NCI-H460 (cell line): ENCODE results near the gene C1orf74. TPM values are rescaled to one million over a fixed set of nuclear protein-coding genes. Genes with fewer than 3 reads are reported as not detected.
A peak's percentile ranks its signal among the peaks of the same experiment; 100 is the strongest.

Experiments
- DNase-seq: peaks from one replicate; pipeline ENCODE4 v3.0.0-alpha.2; 2016; ENCODE audit warnings: low read depth; ENCODE audit errors: extremely low read depth
- total RNA-seq: library from RNA; depleted of rRNA; stranded (reverse); fragments of >200 nt; shearing (Covaris generic); gene quantifications from 2 replicates; pipeline ENCODE4 v1.2.3, GENCODE V29; 2014; rRNA removed

C1orf74 gene
- total RNA-seq, 1 experiment from 2014 or later, result 5.4 TPM

DNA sequence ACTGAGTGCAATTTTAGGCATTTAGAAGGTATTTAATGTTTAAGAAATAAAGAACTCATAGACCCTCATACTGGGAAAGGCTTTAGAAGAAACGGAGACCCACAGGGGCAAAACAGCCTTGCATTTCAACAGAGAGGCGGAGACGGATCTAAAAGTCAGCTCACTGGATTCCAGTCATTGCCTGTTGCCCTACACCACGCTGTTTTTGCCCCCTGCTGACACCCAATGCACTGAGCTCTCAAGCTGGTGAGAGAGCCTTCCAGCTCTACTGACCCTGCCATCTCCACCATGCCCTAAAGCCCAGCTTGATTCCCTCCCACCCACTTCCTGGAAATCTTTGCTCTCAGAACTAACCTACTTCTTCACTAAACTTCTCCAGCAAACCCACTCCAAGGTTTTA, 35.7 kb downstream of the C1orf74 start:
- no peak for DNase-seq

- DNase-seq, result peak; percentile 97
These were observed 36.6 kb downstream of the C1orf74 start for GRCh38 chr1:209747580-209748262.

DNA sequence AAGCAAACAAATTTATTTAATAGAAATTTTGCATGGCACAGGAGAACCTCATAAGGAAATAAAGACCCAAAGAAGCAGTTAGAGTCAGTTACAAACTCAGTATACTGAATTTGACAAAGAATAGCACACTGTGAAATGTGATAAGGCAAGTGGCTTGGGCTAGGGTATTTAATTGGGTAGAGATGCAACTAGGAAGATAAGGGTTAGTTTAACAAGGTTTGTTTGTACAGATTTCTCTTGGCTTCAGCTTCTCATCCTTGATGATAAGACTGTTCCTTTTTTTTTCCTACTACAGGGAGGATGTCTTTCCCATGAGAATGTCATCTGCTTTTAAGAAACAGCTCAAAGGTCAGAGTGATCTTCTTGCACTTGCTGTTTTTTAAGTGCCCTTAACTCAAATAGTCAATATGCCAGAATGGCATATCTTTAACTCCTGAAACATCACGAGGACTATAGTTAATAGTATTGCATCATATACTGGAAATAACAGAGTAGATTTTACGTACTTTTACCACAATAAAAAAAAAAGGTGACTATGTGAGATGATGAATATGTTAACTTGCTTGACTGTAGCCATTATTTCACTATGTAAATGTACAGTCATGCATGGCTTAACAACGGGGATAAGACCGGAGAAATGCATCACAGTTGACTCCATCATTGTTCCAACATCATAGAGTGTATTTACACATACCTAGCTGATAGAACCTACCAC, 37.8 kb downstream of the C1orf74 start:
- no peak for DNase-seq

GRCh38 chr1:209743145-209743482, 41.2 kb downstream of the C1orf74 start:
- no peak for DNase-seq

DNA sequence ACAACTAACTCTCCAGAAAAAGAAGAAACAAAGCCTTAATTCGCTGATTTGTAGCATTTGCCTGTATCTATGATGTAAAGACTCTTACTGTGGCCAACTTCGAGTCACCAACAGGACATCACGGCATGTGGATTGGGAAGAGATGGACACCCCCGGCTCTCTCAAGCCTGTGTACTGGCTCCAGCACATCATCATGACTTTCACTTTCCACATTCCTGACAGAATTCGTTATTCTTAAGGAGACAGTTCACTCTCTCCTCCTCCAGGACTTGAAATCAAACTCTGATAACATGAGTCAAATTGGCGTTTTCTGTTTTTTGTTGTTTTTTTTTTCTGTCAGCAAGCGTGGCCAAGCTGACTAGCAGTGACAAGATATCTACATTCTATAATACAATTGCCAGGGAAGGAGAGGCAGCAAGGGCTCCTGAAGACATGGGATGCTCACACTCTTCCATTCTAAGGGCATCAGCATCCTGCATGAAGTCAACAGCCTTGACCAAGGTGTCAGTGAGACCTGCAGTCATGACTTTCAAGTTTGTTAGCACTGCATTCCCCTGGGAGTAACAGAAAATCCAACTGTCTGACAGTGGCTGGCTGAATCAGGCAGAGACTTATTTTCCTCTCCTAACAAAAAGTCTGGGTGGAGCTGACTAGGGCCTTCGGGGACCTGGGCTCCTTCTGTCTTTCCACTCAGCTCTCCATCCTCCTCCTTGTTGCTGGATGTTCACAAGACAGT, 41.8 kb downstream of the C1orf74 start:
- DNase-seq, result no peak

GRCh38 chr1:209741889-209742288, 42.5 kb downstream of the C1orf74 start:
- no peak for DNase-seq

- no peak for DNase-seq
These were observed 43.2 kb downstream of the C1orf74 start for GRCh38 chr1:209741193-209741592.

GRCh38 chr1:209738270-209738669, 46.1 kb downstream of the C1orf74 start:
- DNase-seq, result no peak

GRCh38 chr1:209737118-209737505, 47.2 kb downstream of the C1orf74 start:
- DNase-seq, result no peak

DNA sequence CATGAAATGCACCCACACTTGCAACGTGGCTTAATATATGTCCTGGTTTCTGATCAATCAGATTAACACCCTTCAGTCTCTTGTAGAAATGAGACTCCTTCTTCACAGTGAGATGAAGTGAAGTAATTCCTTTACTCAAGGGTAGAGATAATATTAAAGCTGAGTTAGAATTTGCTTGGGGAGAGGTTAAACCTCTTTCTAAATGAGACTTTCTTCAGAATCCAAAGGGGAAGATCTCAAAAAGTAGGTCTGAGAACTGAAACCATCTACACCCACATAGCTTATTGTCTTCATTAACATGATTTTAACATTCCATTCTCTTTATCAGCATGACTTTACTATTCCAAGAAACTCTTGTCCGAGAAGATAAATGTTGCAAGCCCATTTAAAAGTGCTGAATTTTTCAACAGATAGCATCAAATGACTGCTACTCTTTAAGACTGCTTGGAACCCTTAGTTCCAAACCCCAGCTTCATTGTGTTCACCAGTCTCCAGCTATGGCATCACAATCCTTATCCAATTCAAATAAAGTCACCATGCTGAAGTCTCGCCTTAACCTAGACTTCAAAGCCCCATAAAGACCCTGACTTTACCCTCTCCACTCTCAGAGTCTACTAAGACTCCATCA, 47.8 kb downstream of the C1orf74 start:
- no peak for DNase-seq

GRCh38 chr1:209733409-209734192, 50.8 kb downstream of the C1orf74 start:
- DNase-seq, result no peak

DNA sequence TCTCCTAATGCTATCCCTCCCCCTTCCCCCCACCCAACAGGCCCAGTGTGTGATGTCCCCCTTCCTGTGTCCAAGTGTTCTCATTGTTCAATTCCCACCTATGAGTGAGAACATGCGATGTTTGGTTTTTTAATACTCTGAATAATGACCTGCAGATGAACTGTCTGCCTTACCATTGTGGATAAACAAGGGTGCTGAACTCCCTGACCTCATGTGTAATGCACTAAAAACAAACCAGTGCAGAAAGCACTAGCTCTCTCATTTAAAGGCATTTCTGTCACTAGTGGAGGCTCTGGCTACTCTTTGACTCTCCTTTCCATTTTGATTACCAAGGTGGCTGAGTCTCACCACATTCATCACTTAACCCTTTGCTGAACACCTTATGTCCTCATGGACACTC, 51.6 kb downstream of the C1orf74 start:
- no peak for DNase-seq

DNA sequence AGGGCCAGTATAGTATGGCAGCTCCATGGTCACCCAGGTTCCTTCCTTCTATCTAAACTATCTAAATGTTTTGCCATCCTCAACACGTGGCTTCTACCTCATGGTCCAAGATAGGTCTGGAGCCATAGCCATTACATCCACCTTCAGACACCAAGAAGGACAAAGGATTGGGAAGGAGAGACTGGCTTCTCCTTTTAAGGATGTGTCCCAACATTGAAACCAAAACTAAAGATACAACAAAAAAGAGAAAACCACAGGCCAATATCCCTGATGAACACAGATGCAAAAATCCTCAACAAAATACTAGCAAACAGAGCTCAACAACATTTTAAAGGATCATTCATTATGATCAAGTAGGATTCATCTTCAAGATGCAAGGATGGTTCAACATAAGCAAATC, 54.9 kb downstream of the C1orf74 start:
- DNase-seq, result no peak

Other genes starting within 250 kb of the C1orf74 start
- not detected in 2 replicates for gene CAMK1G, start 200.8 kb downstream of the C1orf74 start, total RNA-seq
- gene LAMB3, start 132.1 kb downstream of the C1orf74 start, total RNA-seq, result 19.1 and 19.7 TPM in 2 replicates
- 2.7 and 3.4 TPM in 2 replicates for gene G0S2, start 109.1 kb downstream of the C1orf74 start, total RNA-seq
- gene HSD11B1, start 79.7 kb downstream of the C1orf74 start, total RNA-seq, result not detected in 2 replicates
- gene TRAF3IP3, start 28.5 kb downstream of the C1orf74 start, total RNA-seq, result not detected in 2 replicates
- gene IRF6, start 21.6 kb upstream of the C1orf74 start, total RNA-seq, result 0.10 and 0.20 TPM in 2 replicates
- 28.8 and 29.2 TPM in 2 replicates for gene UTP25, start 43.4 kb upstream of the C1orf74 start, total RNA-seq
- gene SYT14, start 153.7 kb upstream of the C1orf74 start, total RNA-seq, result under 0.01 and 0.06 TPM in 2 replicates